Transverse colon (tissue), 4 donors: Measurements from ENCODE around the gene COPS7A.

Experiments
- EP300 ChIP-seq: sonication (generic); formaldehyde crosslinking; IDR thresholded peaks from one replicate; pipeline ENCODE4 v1.6.1; 2017; ENCODE audit warnings: antibody characterized with exemption, low read depth
- POLR2A ChIP-seq: fragments of 450-650 bp; IDR thresholded peaks from one replicate; pipeline ENCODE4 v1.6.1; 2016; ENCODE audit warnings: antibody characterized with exemption, mild to moderate bottlenecking, moderate library complexity
- POLR2AphosphoS5 ChIP-seq, 3 donors: sonication (generic); formaldehyde crosslinking; IDR thresholded peaks; one replicate each; pipeline ENCODE4 v1.6.1; 2016; ENCODE audit warnings: antibody characterized with exemption in 3 of 3
- TF ChIP-seq, protein P1 (sequence below), 5 experiments: fragments of 200-600 bp in 3 of 5; fragments of 450-650 bp in 2 of 5; sonication (generic) in 3 of 5; IDR thresholded peaks; 1 replicate in 2 of 5; 2 replicates in 3 of 5; pipeline ENCODE4 v1.5.1; 2016 to 2017; ENCODE audit warnings: antibody characterized with exemption in 5 of 5, inconsistent platforms in 3 of 5, mild to moderate bottlenecking in 2 of 5, moderate library complexity in 1 of 5

GRCh38 chr12:6777386-6777785 lies 53.5 kb downstream of the COPS7A start:
- TF ChIP-seq, protein P1, sequence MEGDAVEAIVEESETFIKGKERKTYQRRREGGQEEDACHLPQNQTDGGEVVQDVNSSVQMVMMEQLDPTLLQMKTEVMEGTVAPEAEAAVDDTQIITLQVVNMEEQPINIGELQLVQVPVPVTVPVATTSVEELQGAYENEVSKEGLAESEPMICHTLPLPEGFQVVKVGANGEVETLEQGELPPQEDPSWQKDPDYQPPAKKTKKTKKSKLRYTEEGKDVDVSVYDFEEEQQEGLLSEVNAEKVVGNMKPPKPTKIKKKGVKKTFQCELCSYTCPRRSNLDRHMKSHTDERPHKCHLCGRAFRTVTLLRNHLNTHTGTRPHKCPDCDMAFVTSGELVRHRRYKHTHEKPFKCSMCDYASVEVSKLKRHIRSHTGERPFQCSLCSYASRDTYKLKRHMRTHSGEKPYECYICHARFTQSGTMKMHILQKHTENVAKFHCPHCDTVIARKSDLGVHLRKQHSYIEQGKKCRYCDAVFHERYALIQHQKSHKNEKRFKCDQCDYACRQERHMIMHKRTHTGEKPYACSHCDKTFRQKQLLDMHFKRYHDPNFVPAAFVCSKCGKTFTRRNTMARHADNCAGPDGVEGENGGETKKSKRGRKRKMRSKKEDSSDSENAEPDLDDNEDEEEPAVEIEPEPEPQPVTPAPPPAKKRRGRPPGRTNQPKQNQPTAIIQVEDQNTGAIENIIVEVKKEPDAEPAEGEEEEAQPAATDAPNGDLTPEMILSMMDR (IDR thresholded peaks at IDR 0.05) = no peak
- TF ChIP-seq POLR2A = no peak
- no peak for TF ChIP-seq POLR2AphosphoS5 (IDR thresholded peaks at IDR 0.05)
- no peak for TF ChIP-seq EP300
